HG03575 (cell line): ENCODE data around the gene ABCD3.
"Not testable (repeated sequence)": the region's sequence is repeated elsewhere in the genome, so short reads cannot be mapped to it uniquely, and the experiment has no call there.

Experiments used
- ATAC-seq: cut with Tn5 transposase; IDR thresholded peaks from one replicate; pipeline ENCODE4 v1.9.1; 2021; ENCODE audit not compliant: unreplicated experiment, insufficient number of reproducible peaks, low FRiP score; ENCODE audit errors: extremely low read depth

ABCD3 gene

GRCh38 chr1:94408104-94408830, 9.9 kb upstream of the ABCD3 start:
- ATAC-seq = no peak

- peak; percentile 69 for ATAC-seq
Measured at GRCh38 chr1:94411237-94411636, 7.0 kb upstream of the ABCD3 start.

GRCh38 chr1:94413311-94413710, 4.9 kb upstream of the ABCD3 start:
- no peak for ATAC-seq

DNA sequence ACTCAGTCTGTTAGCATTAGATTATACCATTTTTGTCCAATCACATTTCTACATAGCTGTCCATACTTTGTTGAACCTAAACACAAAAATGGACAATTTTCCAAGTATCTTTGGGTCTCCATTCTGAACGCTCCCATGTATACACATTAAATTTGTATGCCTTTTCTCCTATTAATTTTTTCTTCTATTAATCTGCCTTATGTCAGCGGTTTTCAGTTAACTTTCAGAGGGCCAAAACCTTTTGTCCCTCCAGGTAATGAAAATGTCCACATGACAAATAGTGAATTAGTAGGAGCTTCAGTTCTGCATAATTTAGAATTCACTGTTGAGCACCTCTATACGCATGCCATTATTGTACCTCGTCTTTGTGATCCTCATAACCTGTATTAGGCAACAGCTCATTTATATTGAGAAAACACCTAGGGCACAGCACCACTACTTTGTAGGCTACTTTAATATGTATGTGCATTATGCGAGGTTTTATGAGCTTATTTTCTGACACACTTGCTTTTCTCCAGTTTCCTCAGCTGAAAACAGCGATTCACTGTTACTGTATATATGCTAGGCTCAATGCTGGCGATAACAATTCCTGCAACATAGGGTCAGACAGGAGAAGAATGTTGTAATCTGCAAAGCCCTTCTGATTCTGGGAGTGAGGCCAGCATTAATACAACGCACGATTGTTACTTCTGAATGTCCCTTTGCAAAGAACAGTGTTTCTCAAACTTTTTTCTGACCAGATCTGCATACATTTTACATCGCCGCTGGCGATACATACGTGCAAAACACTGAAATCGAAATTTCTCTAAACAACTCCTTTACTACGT, 1.1 kb upstream of the ABCD3 start:
- ATAC-seq = no peak

- no peak for ATAC-seq
Measured at GRCh38 chr1:94417728-94417977, 536 bp upstream of the ABCD3 start.

DNA sequence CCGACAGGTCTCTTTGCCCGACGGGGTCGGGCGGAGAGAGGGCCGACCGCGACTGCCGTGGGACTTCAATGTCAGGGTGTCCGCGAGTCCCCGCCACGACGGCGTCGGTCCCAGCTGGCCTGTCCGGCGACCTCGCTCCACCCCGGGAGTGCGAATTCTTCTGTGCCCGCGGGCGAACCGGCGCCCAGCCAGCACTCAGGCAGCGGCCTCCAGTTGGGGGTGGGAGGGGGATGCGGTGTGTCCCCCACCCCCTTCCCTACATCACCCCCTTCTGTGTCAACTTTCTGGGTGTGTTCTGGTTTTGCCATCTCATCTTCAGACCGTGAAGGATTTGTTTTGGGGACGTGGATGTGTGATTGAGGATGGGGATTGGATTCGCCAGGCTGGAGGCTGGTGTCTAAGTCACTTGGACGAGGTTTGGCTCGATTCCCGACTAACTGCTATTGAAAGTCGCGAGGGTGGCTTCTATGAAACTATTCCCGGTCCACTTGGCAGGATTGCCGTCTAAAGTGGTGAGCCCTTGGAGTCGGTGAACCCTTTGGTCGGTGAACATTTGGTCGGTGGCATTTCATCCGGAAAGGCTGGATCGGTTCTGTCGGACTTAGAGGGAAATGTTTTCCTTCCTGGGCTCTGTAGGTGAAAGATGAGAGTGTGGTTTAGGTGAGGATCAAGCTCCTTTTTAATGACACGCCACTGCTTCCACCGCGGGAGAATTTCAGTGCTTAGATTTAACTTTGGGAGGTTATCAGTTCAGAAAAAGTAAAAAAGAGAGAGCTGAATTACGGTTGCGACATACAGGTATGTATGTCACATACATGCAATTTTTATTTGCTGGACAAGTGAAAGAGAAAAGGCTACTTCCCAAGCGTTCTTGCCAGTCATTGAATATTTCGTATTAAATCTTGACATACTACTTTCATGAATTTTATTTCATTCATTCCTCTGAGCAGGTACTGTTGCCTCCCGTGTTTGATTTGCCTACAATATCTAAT, 771 bp downstream of the ABCD3 start:
- ATAC-seq = peak; percentile 7

DNA sequence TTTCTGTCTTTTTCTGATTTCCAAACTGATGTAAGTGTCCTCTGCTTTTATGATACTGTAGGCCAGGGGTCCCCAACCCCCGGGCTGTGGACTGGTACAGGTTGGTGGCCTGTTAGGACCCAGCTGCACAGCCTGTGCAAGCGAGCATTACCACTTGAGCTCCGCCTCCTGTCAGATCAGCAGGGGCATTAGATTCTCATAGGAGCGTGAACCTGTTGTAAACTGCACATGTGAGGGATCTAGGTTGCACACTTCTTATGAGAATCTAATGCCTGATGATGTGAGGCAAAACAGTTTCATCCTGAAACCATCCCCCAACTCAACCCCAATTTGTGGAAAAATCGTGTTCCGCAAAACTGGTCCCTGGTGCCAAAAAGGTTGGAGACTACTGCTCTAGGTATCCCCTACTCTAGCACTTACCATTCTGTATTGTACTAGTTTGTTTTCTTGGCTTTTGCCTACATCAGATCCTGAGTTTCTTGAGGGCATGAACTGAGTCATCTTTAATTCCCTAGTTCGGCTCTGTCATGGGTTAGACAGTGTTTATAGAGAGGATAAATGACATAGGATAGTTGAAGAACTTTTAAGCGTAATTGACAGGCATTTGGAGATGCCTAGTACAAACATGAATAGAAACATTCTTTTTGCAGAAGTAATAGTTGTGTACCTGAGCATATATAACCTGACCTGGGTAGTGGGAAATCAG, 4.1 kb downstream of the ABCD3 start:
- no peak for ATAC-seq

DNA sequence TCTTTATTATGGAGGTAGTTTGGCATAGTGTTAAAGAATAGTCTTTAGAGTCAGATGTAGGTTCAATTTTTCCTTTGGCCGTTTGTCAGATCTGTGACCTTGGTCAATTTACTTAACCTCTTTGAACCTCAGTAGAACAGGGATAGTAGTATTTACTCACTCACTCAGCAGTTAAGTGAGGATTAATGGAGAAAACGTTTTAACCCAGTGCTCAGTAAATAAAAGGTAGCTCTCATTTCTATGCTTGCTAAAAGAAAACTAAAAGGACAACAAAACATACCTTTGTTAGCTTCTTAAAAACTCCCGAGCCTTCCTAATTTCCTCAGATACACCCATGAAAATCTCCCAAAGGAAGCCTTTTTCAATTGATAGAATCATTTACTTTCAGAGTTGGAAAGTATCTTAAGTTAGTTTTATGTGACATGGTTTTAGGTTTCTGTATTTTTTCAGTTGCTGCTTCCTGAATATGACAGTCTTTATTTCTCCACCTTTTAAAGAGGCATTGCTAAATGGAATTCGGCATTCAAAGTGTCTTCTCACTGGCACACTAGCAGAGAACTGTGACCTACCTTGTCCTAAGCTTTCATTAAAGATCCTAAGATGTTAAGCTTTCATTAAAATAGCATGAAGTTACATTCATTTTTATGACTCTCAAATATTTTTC, 7.8 kb downstream of the ABCD3 start:
- no peak for ATAC-seq

GRCh38 chr1:94426485-94426870, 8.3 kb downstream of the ABCD3 start:
- ATAC-seq = not testable (repeated sequence)

GRCh38 chr1:94428441-94428840, 10.3 kb downstream of the ABCD3 start:
- ATAC-seq = no peak

GRCh38 chr1:94428927-94429528, 10.8 kb downstream of the ABCD3 start:
- ATAC-seq = not testable (repeated sequence)

DNA sequence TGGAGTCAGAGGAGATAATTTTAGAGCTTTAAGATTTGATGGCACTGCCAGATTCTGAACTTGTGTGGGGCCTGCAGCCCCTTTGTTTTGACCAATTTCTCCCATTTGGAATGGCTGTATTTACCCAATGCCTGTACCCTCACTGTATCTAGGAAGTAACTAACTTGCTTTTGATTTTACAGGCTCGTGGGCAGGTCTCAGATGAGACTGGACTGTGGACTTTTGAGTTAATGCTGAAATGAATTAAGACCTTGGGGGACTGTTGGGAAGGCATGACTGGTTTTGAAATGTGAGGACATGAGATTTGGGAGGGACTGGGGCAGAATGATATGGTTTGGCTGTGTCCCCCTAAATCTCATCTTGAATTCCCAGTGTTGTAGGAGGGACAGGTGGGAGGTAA, 11.9 kb downstream of the ABCD3 start:
- not testable (repeated sequence) for ATAC-seq

DNA sequence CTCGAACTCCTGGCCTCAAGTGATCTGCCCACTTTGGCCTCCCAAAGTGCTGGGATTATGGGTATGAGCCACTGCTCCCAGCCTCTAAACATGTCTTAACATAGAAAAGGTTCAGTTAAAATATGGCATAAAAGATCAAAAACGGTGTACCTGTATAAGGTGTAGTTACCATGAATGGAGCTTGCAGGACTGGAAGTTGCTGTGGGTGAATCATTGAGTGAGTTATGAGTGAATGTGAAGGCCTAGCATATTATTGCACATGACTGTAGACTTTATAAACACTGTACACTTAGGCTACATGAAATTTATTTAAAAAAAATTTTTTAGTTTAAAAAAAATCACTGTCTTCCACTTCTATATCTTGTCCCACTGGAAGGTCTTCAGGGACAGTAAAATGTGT, 15.7 kb downstream of the ABCD3 start:
- ATAC-seq = no peak

GRCh38 chr1:94434365-94435045, 16.3 kb downstream of the ABCD3 start:
- ATAC-seq = no peak

GRCh38 chr1:94438692-94439276, 20.6 kb downstream of the ABCD3 start:
- no peak for ATAC-seq

GRCh38 chr1:94440088-94440487, 21.9 kb downstream of the ABCD3 start:
- ATAC-seq = no peak

GRCh38 chr1:94443067-94443466, 24.9 kb downstream of the ABCD3 start:
- not testable (repeated sequence) for ATAC-seq
